NCI-H345 treated with DMSO at 0.1 percent for 48 hours (cell line): ENCODE results near the gene C7.

Source experiments
- DNase-seq: peaks from one replicate; lab custom pipeline; 2025; ENCODE audit not compliant: unreplicated experiment; lab: John Stamatoyannopoulos, UW

The C7 gene

GRCh38 chr5:40915341-40915926 is 6.1 kb downstream of the C7 start:
- no peak for DNase-seq

GRCh38 chr5:40916226-40916625 is 6.9 kb downstream of the C7 start:
- DNase-seq, result no peak

GRCh38 chr5:40928886-40929448 is 19.7 kb downstream of the C7 start:
- no peak for DNase-seq

- no peak for DNase-seq
Observed at GRCh38 chr5:40932766-40933165, 23.5 kb downstream of the C7 start.

GRCh38 chr5:40937075-40937474 is 27.8 kb downstream of the C7 start:
- no peak for DNase-seq

- no peak for DNase-seq
Observed at GRCh38 chr5:40939753-40940152, 30.5 kb downstream of the C7 start.

- DNase-seq, result peak; percentile 100
Observed at GRCh38 chr5:40945111-40945510, 35.8 kb downstream of the C7 start.

GRCh38 chr5:40955313-40955712 is 46.0 kb downstream of the C7 start:
- no peak for DNase-seq

- DNase-seq, result no peak
Observed at GRCh38 chr5:40957048-40957447, 47.8 kb downstream of the C7 start.

GRCh38 chr5:40958811-40959210 is 49.5 kb downstream of the C7 start:
- DNase-seq, result no peak

- no peak for DNase-seq
Observed at GRCh38 chr5:40960037-40960436, 50.7 kb downstream of the C7 start.

- DNase-seq, result no peak
Observed at GRCh38 chr5:40962207-40962955, 53.1 kb downstream of the C7 start.

GRCh38 chr5:40972434-40972833 is 63.1 kb downstream of the C7 start:
- no peak for DNase-seq

GRCh38 chr5:40973364-40974004 is 64.2 kb downstream of the C7 start:
- DNase-seq, result no peak

GRCh38 chr5:40976041-40976440 is 66.7 kb downstream of the C7 start:
- no peak for DNase-seq

GRCh38 chr5:40976836-40977235 is 67.5 kb downstream of the C7 start:
- no peak for DNase-seq

GRCh38 chr5:40981420-40981819 is 72.1 kb downstream of the C7 start:
- DNase-seq, result no peak

GRCh38 chr5:40983781-40984180 is 74.5 kb downstream of the C7 start:
- no peak for DNase-seq

GRCh38 chr5:40984884-40985283 is 75.6 kb downstream of the C7 start:
- DNase-seq, result no peak

- DNase-seq, result no peak
Observed at GRCh38 chr5:40985501-40985900, 76.2 kb downstream of the C7 start.

- DNase-seq, result no peak
Observed at GRCh38 chr5:40986666-40987065, 77.4 kb downstream of the C7 start.

GRCh38 chr5:40987349-40987748 is 78.1 kb downstream of the C7 start:
- DNase-seq, result no peak
